Lower lobe of right lung (tissue), 2 donors: ENCODE data around the gene DTL. TPM values are rescaled to one million over a fixed set of nuclear protein-coding genes. Genes with fewer than 3 reads are reported as not detected.

Experiments used
- ATAC-seq, 2 donors: fragments of 200-7000 bp; cut with Tn5 transposase; one replicate each; pipeline ENCODE4 v1.9.1; 2020 to 2022; ENCODE audit warnings: mild to moderate bottlenecking in 2 of 2, moderate library complexity in 2 of 2
- DNase-seq: peaks from one replicate; pipeline ENCODE4 v3.0.0-alpha.2; 2020
- H3K27ac ChIP-seq: fragments of 200-600 bp; one replicate; pipeline ENCODE4 v1.8.0; 2022
- H3K27me3 ChIP-seq: fragments of 200-600 bp; one replicate; pipeline ENCODE4 v1.8.0; 2022; ENCODE audit warnings: low read depth
- H3K36me3 ChIP-seq: fragments of 200-600 bp; one replicate; pipeline ENCODE4 v1.8.0; 2022; ENCODE audit warnings: mild to moderate bottlenecking
- H3K4me1 ChIP-seq: fragments of 200-600 bp; one replicate; pipeline ENCODE4 v1.8.0; 2022
- H3K4me3 ChIP-seq: fragments of 200-600 bp; one replicate; pipeline ENCODE4 v1.8.0; 2022; ENCODE audit warnings: mild to moderate bottlenecking
- H3K9me3 ChIP-seq: fragments of 200-600 bp; one replicate; pipeline ENCODE4 v1.8.0; 2022
- CTCF ChIP-seq: fragments of 200-600 bp; IDR thresholded peaks from one replicate; pipeline ENCODE4 v1.8.0; 2022; ENCODE audit warnings: antibody characterized with exemption, mild to moderate bottlenecking
- intact Hi-C: fragments of 100-400 bp; cut with DNase I; formaldehyde crosslinking; loops from one replicate; pipeline ENCODE4 v1.11.0; 2022
- total RNA-seq: library from RNA; stranded (reverse); fragmentation: NEBNext Ultra II Directional; extraction: Animal tissue kit (Norgen Biotek cat#: 25700); gene quantifications from one replicate; pipeline ENCODE4 v1.2.1, GENCODE V29; 2021
- donor health status: DM: no; HTN: yes; CAD: no; lungs with severe emphysema.

Gene DTL
- total RNA-seq, 1 donor from 2014 or later: 3.9 TPM

- TF ChIP-seq CTCF: no peak
- H3K4me1 ChIP-seq: no peaks in the 10 kb centered on the region
- ATAC-seq: no peak
- intact Hi-C loops: no loop called here
- H3K27ac ChIP-seq: no peak overlapping the region
- H3K4me3 ChIP-seq: no peak overlapping the region
- H3K36me3 ChIP-seq: peaks cover 24% of the 10 kb centered on the region
- no peaks in the 10 kb centered on the region for H3K27me3 ChIP-seq
- DNase-seq: no peak
- no peaks in the 10 kb centered on the region for H3K9me3 ChIP-seq
These were observed 30.5 kb upstream of the DTL start for GRCh38 chr1:212004895-212005608.

- no peak for TF ChIP-seq CTCF
- intact Hi-C loops: no loop called here
- Histone ChIP-seq H3K4me1 (no peaks in the 10 kb centered on the region), H3K4me3 (no peak overlapping the region), H3K27ac (no peak overlapping the region), H3K27me3 (no peaks in the 10 kb centered on the region), H3K36me3 (peaks cover 24% of the 10 kb centered on the region), H3K9me3 (no peaks in the 10 kb centered on the region)
- DNase-seq (no peak), ATAC-seq (no peak)
These were observed 28.4 kb upstream of the DTL start for GRCh38 chr1:212007178-212007577.

- TF ChIP-seq CTCF: no peak
- H3K27me3 ChIP-seq: no peaks in the 10 kb centered on the region
- intact Hi-C loops: no loop called here
- no peak overlapping the region for H3K27ac ChIP-seq
- peaks cover 24% of the 10 kb centered on the region for H3K36me3 ChIP-seq
- H3K4me3 ChIP-seq: no peak overlapping the region
- H3K9me3 ChIP-seq: no peaks in the 10 kb centered on the region
- DNase-seq (no peak), ATAC-seq (no peak)
- no peaks in the 10 kb centered on the region for H3K4me1 ChIP-seq
These were observed 27.7 kb upstream of the DTL start for GRCh38 chr1:212007886-212008285.

- peaks cover 21% of the 10 kb centered on the region for H3K36me3 ChIP-seq
- no peaks in the 10 kb centered on the region for H3K27me3 ChIP-seq
- no peak for DNase-seq
These were observed 26.0 kb upstream of the DTL start for GRCh38 chr1:212009561-212009960.

GRCh38 chr1:212010004-212010403, 25.5 kb upstream of the DTL start:
- Histone ChIP-seq H3K27me3 (no peaks in the 10 kb centered on the region), H3K9me3 (no peaks in the 10 kb centered on the region), H3K36me3 (peaks cover 21% of the 10 kb centered on the region), H3K4me3 (no peak overlapping the region), H3K27ac (no peak overlapping the region), H3K4me1 (no peaks in the 10 kb centered on the region)
- DNase-seq (no peak), ATAC-seq (peak; percentile 54 to 67)
- TF ChIP-seq CTCF: no peak
- intact Hi-C loops: no loop called here

More at GRCh38 chr1:212009561-212009960, 26.0 kb upstream of the DTL start:
- H3K4me1 ChIP-seq: no peaks in the 10 kb centered on the region
- no peaks in the 10 kb centered on the region for H3K9me3 ChIP-seq
- ATAC-seq: no peak
- H3K4me3 ChIP-seq: no peak overlapping the region
- no peak overlapping the region for H3K27ac ChIP-seq
- TF ChIP-seq CTCF: no peak
- intact Hi-C loops: no loop called here
